ENCODE data around the gene SMIM44. TPM values are rescaled to one million over a fixed set of nuclear protein-coding genes. Genes with fewer than 3 reads are reported as not detected.

Gene SMIM44
- total RNA-seq, 1 donor from 2014 or later: not detected

DNA sequence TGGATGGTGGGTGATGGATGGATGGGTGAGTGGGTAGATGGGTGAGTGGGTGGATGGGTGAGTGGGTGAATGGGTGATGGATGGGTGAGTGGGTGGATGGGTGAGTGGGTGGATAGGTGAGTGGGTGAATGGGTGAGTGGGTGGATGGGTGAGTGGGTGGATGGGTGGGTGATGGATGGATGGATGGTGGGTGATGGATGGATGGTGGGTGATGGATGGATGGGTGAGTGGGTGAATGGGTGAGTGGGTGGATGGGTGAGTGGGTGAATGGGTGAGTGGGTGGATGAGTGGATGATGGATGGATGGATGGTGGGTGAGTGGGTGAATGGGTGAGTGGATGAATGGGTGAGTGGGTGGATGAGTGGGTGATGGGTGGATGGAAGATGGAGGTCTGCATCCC is 5.7 kb downstream of the SMIM44 start:
- no peak overlapping the region for H3K4me3 ChIP-seq
- intact Hi-C loops (cut with DNase I): loop anchor here (10.0 kb wide), 1 partner anchor 153 kb away; no protein-coding TSS in a partner anchor
- no peak for ATAC-seq
- H3K9me3 ChIP-seq: no peaks in the 10 kb centered on the region
- H3K27ac ChIP-seq: no peak overlapping the region
- DNase-seq: no peak
- no peaks in the 10 kb centered on the region for H3K36me3 ChIP-seq
- H3K27me3 ChIP-seq (ENCODE audit: low read depth): peaks cover 25% of the 10 kb centered on the region
- H3K4me1 ChIP-seq: peaks cover under 1% of the 10 kb centered on the region
- TF ChIP-seq, protein P1, sequence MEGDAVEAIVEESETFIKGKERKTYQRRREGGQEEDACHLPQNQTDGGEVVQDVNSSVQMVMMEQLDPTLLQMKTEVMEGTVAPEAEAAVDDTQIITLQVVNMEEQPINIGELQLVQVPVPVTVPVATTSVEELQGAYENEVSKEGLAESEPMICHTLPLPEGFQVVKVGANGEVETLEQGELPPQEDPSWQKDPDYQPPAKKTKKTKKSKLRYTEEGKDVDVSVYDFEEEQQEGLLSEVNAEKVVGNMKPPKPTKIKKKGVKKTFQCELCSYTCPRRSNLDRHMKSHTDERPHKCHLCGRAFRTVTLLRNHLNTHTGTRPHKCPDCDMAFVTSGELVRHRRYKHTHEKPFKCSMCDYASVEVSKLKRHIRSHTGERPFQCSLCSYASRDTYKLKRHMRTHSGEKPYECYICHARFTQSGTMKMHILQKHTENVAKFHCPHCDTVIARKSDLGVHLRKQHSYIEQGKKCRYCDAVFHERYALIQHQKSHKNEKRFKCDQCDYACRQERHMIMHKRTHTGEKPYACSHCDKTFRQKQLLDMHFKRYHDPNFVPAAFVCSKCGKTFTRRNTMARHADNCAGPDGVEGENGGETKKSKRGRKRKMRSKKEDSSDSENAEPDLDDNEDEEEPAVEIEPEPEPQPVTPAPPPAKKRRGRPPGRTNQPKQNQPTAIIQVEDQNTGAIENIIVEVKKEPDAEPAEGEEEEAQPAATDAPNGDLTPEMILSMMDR (IDR thresholded peaks at IDR 0.05): no peak

DNA sequence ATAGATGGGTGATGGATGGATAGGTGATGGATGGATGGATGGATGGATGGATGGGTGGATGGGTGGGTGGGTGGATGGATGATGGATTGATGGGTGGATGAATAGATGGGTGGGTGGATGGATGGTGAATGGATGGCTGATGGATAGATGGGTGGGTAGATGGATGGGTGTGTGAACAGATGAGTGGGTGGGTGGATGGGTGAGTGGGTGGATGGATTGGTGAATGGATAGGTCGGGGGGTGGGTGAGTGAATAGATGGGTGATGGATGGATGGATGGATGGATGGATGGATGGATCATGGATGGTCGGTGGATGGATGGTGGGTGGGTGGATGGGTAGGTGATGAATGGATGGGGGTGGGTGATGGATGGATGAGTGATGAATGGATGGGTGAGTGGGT is 6.4 kb downstream of the SMIM44 start:
- Histone ChIP-seq H3K4me3 (no peak overlapping the region), H3K4me1 (peaks cover 7% of the 10 kb centered on the region), H3K27ac (no peak overlapping the region), H3K36me3 (no peaks in the 10 kb centered on the region), H3K9me3 (no peaks in the 10 kb centered on the region), H3K27me3 (ENCODE audit: low read depth) (peaks cover 18% of the 10 kb centered on the region)
- no peak for ATAC-seq
- intact Hi-C loops (cut with DNase I): loop anchor here (10.0 kb wide), 1 partner anchor 152 kb away; no protein-coding TSS in a partner anchor
- TF ChIP-seq, protein P1 (IDR thresholded peaks at IDR 0.05): no peak
- DNase-seq: no peak

DNA sequence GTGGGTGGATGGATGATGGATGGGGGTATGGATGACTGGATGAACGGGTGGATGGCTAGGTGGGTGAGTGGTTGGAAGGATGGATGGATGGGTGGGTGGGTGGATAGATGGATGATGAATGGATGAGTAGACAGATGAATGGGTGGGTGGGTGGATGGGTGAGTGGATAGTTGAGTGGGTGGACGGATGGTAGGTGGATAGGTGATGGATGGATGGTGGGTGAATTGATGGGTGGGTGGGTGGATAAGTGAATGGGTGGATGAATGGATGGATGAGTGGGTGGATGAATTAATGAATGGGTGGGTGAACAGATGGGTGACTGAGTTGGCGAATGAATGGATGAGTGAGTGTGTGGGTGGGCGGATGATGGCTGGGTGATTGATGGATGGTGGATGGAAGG is 7.8 kb downstream of the SMIM44 start:
- intact Hi-C loops (cut with DNase I): loop anchor here (10.0 kb wide), 1 partner anchor 151 kb away; no protein-coding TSS in a partner anchor
- Histone ChIP-seq H3K27ac (no peak overlapping the region), H3K9me3 (no peaks in the 10 kb centered on the region), H3K36me3 (no peaks in the 10 kb centered on the region), H3K4me3 (no peak overlapping the region), H3K27me3 (ENCODE audit: low read depth) (peaks cover 4% of the 10 kb centered on the region), H3K4me1 (peaks cover 8% of the 10 kb centered on the region)
- ATAC-seq (no peak), DNase-seq (no peak)
- TF ChIP-seq, protein P1 (IDR thresholded peaks at IDR 0.05): no peak

DNA sequence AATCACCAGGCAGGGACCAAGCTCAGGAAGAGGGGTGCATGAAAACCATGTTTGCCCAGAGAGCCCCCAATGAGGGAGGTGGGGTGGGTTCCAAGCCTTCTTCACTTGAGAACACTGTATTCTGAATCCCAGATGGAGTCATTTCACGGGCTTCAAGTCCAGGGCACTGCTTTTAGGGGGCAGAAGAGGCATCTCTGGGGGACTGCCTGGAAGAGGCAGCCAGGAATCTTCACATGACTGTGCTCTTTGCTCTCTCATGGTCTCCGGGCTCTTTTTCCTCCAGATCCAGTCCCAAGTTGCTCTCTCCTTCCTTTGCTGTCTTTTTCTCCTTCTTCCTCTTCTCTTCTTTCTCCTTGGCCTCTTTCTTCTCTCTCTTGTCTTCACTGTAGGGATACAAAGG is 8.6 kb downstream of the SMIM44 start:
- ATAC-seq (no peak), DNase-seq (no peak)
- Histone ChIP-seq H3K4me1 (peaks cover 8% of the 10 kb centered on the region), H3K27ac (no peak overlapping the region), H3K27me3 (ENCODE audit: low read depth) (no peaks in the 10 kb centered on the region), H3K36me3 (no peaks in the 10 kb centered on the region), H3K9me3 (no peaks in the 10 kb centered on the region), H3K4me3 (no peak overlapping the region)
- TF ChIP-seq, protein P1 (IDR thresholded peaks at IDR 0.05): no peak
- intact Hi-C loops (cut with DNase I): loop anchor here (10.0 kb wide), 1 partner anchor 150 kb away; no protein-coding TSS in a partner anchor

DNA sequence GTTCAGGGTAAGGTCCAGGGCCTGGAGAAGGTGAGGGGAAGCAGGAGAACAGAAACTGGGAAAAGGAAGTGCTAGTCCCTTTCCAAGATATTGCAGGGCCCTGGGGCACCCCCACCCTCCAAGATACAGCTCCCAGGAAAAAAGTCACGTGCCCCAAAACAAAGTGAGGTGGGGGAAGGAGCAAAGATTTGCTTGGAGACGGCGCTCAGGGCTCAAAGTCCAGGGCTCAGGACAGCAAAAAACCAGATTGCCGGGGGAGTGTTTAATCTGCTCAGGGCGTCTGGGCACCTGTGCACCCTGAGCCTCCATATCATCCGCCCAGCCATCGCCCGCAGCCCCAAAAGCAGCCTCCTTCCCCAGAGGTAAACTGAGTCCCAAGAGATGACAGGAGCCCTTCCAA is 9.2 kb downstream of the SMIM44 start:
- TF ChIP-seq, protein P1 (IDR thresholded peaks at IDR 0.05): no peak
- peaks cover 14% of the 10 kb centered on the region for H3K4me1 ChIP-seq
- no peaks in the 10 kb centered on the region for H3K36me3 ChIP-seq
- H3K27ac ChIP-seq: no peak overlapping the region
- intact Hi-C loops (cut with DNase I): loop anchor here (10.0 kb wide), 1 partner anchor 149 kb away; no protein-coding TSS in a partner anchor
- ATAC-seq (no peak), DNase-seq (no peak)
- H3K4me3 ChIP-seq: no peak overlapping the region
- H3K27me3 ChIP-seq (ENCODE audit: low read depth): no peaks in the 10 kb centered on the region
- H3K9me3 ChIP-seq: no peaks in the 10 kb centered on the region
